SK-N-SH (cell line): ENCODE data around the gene TXNRD1. TPM values are rescaled to one million over a fixed set of nuclear protein-coding genes. Genes with fewer than 3 reads are reported as not detected.

Experiments used
- CTCF ChIA-PET: fragments of 300-600, 350-600 bp; formaldehyde crosslinking; extraction: SDS; loops from one replicate; lab custom pipeline; 2021; lab: Yijun Ruan, JAX
- POLR2A ChIA-PET: fragments of 350-600 bp; sonication (Branson Sonifier 250); formaldehyde crosslinking; extraction: SDS; loops from one replicate; lab custom pipeline; 2020; ENCODE audit warnings: antibody characterized with exemption, inconsistent platforms; lab: Yijun Ruan, JAX
- DNase-seq: peaks from one replicate; pipeline ENCODE4 v3.0.0; 2012
- H2AFZ ChIP-seq: fragments of 200-600 bp; sonication (generic); 2 replicates; pipeline ENCODE4 v1.8.1; 2016; ENCODE audit warnings: antibody characterized with exemption, mild to moderate bottlenecking, low read depth
- H3F3A ChIP-seq: fragments of 200-600 bp; sonication (generic); replicated peaks from 2 replicates; pipeline ENCODE3; 2016; ENCODE audit warnings: antibody characterized with exemption, mild to moderate bottlenecking; ENCODE audit not compliant: insufficient read depth
- H3K27ac ChIP-seq, 2 experiments: fragments of 200-500 bp in 1 of 2; fragments of 200-600 bp in 1 of 2; sonication (Bioruptor generic) in 1 of 2; sonication (generic), shearing (Covaris generic) in 1 of 2; 2 replicates each; pipeline versions ENCODE4 v1.5.1 to v1.6.1; 2014 to 2016; ENCODE audit warnings: low read depth in 2 of 2, inconsistent platforms in 1 of 2, low read length in 1 of 2, mild to moderate bottlenecking in 1 of 2, mixed read lengths in 1 of 2
- H3K27me3 ChIP-seq: fragments of 200-600 bp; sonication (generic), shearing (Covaris generic); 2 replicates; pipeline ENCODE4 v1.6.1; 2016; ENCODE audit warnings: mixed run types; ENCODE audit not compliant: insufficient read depth
- H3K36me3 ChIP-seq, 2 experiments: fragments of 200-500 bp in 1 of 2; fragments of 200-600 bp in 1 of 2; sonication (Bioruptor generic) in 1 of 2; sonication (generic) in 1 of 2; replicated peaks in 1 of 2; 2 replicates each; pipeline versions ENCODE3 to v1.5.1; 2014 to 2016; ENCODE audit warnings: low read length in 1 of 2, mild to moderate bottlenecking in 1 of 2; ENCODE audit not compliant: insufficient read depth in 2 of 2, control insufficient read depth in 1 of 2
- H3K4me1 ChIP-seq, 2 experiments: fragments of 200-500 bp in 1 of 2; fragments of 200-600 bp in 1 of 2; sonication (Bioruptor generic) in 1 of 2; sonication (generic), shearing (Covaris generic) in 1 of 2; 2 replicates each; pipeline versions ENCODE4 v1.5.1 to v1.6.1; 2014 to 2016; ENCODE audit warnings: low read depth in 1 of 2, low read length in 1 of 2, mixed run types in 1 of 2; ENCODE audit not compliant: insufficient read depth in 2 of 2, control insufficient read depth in 1 of 2
- H3K4me2 ChIP-seq: fragments of 200-600 bp; sonication (generic), shearing (Covaris generic); 2 replicates; pipeline ENCODE4 v1.6.1; 2017; ENCODE audit warnings: mixed run types
- H3K4me3 ChIP-seq, 2 experiments: fragments of 200-500 bp in 1 of 2; fragments of 200-600 bp in 1 of 2; sonication (Bioruptor generic) in 1 of 2; sonication (generic), shearing (Covaris generic) in 1 of 2; 2 replicates each; pipeline versions ENCODE4 v1.5.1 to v1.8.1; 2014 to 2016; ENCODE audit warnings: low read depth in 2 of 2, inconsistent platforms in 1 of 2, low read length in 1 of 2, mild to moderate bottlenecking in 1 of 2, mixed read lengths in 1 of 2, moderate library complexity in 1 of 2
- H3K79me2 ChIP-seq: fragments of 200-600 bp; sonication (generic); 2 replicates; pipeline ENCODE4 v1.8.1; 2017; ENCODE audit warnings: mild to moderate bottlenecking; ENCODE audit not compliant: insufficient read depth
- H3K9ac ChIP-seq: fragments of 200-600 bp; sonication (generic); 2 replicates; pipeline ENCODE4 v1.6.1; 2017; ENCODE audit warnings: mixed run types
- H3K9me2 ChIP-seq: fragments of 200-600 bp; sonication (generic); 2 replicates; pipeline ENCODE4 v1.6.1; 2017; ENCODE audit warnings: mixed run types
- H3K9me3 ChIP-seq: fragments of 200-600 bp; sonication (generic); 2 replicates; pipeline ENCODE4 v1.6.1; 2017; ENCODE audit warnings: mixed run types, mild to moderate bottlenecking, moderate library complexity
- H4K20me1 ChIP-seq: fragments of 200-600 bp; sonication (generic); 2 replicates; pipeline ENCODE4 v1.6.1; 2017; ENCODE audit warnings: mild to moderate bottlenecking, mixed run types; ENCODE audit not compliant: insufficient read depth
- CTCF ChIP-seq: fragments of 200-600 bp; sonication (generic); IDR thresholded peaks from 2 replicates; pipeline ENCODE4 v1.6.1; 2017; ENCODE audit warnings: antibody characterized with exemption, mild to moderate bottlenecking, moderate library complexity
- EP300 ChIP-seq, 2 experiments: IDR thresholded peaks; 2 replicates each; pipeline versions ENCODE4 v1.4.0 to v1.6.1; 2012; ENCODE audit warnings: borderline replicate concordance in 1 of 2, low read depth in 1 of 2, low read length in 1 of 2
- GABPA ChIP-seq: IDR thresholded peaks from 2 replicates; pipeline ENCODE4 v1.4.0; 2012; ENCODE audit warnings: low read depth, mild to moderate bottlenecking
- IRF3 ChIP-seq: fragments of 150-350 bp; IDR thresholded peaks from 2 replicates; pipeline ENCODE4 v1.6.1; 2016; ENCODE audit warnings: mild to moderate bottlenecking, low read depth, low read length
- MEF2A ChIP-seq: IDR thresholded peaks from 2 replicates; pipeline ENCODE4 v1.4.0; 2012; ENCODE audit warnings: low read depth, borderline replicate concordance
- NFIC ChIP-seq: IDR thresholded peaks from 2 replicates; pipeline ENCODE4 v1.4.0; 2012; ENCODE audit warnings: borderline replicate concordance
- NRF1 ChIP-seq: IDR thresholded peaks from 2 replicates; pipeline ENCODE4 v1.6.1; 2012; ENCODE audit warnings: low read depth, mild to moderate bottlenecking, low read length
- POLR2AphosphoS5 ChIP-seq: IDR thresholded peaks from 2 replicates; pipeline ENCODE4 v1.6.1; 2012; ENCODE audit warnings: low read depth, low read length
- RCOR1 ChIP-seq: fragments of 150-350 bp; IDR thresholded peaks from 2 replicates; pipeline ENCODE4 v1.6.1; 2017; ENCODE audit warnings: antibody characterized with exemption, low read length
- REST ChIP-seq: IDR thresholded peaks from 2 replicates; pipeline ENCODE4 v1.6.1; 2012; ENCODE audit warnings: mild to moderate bottlenecking, low read depth, low read length, moderate library complexity
- RXRA ChIP-seq: IDR thresholded peaks from 2 replicates; pipeline ENCODE4 v1.4.0; 2012; ENCODE audit warnings: low read depth, mild to moderate bottlenecking, borderline replicate concordance
- SIN3A ChIP-seq: IDR thresholded peaks from 2 replicates; pipeline ENCODE4 v1.6.1; 2012; ENCODE audit warnings: low read depth, mild to moderate bottlenecking, low read length, moderate library complexity, borderline replicate concordance
- SMC3 ChIP-seq: IDR thresholded peaks from 2 replicates; pipeline ENCODE4 v1.6.1; 2012; ENCODE audit warnings: low read depth, low read length, improper control_type of control experiment
- TEAD4 ChIP-seq: IDR thresholded peaks from 2 replicates; pipeline ENCODE4 v1.4.0; 2012; ENCODE audit warnings: mild to moderate bottlenecking, borderline replicate concordance; ENCODE audit not compliant: insufficient read depth
- YY1 ChIP-seq: IDR thresholded peaks from 2 replicates; pipeline ENCODE4 v1.4.0; 2012; ENCODE audit warnings: low read depth, mild to moderate bottlenecking
- ZBTB33 ChIP-seq: IDR thresholded peaks from 2 replicates; pipeline ENCODE4 v1.4.0; 2012; ENCODE audit warnings: low read depth, borderline replicate concordance
- WGBS: methylation state at CpG from one replicate; pipeline ENCODE4 v1.1.6; 2017; ENCODE audit warnings: low lambda C conversion rate; 5-methylcytosine and 5-hydroxymethylcytosine counted together
- polyA plus RNA-seq, 3 experiments: library from polyadenylated mRNA; depleted of rRNA; stranded (reverse); fragments of >200 nt; gene quantifications; 2 replicates each; pipeline ENCODE4 v1.2.3, GENCODE V29; 2012
- TF ChIP-seq, protein P1 (sequence below): IDR thresholded peaks from 2 replicates; pipeline ENCODE4 v1.4.0; 2012; ENCODE audit warnings: low read depth

Gene TXNRD1
- polyA plus RNA-seq, 1 of the 3 experiments (the other 2 are of a cell fraction) = 143 TPM

DNA sequence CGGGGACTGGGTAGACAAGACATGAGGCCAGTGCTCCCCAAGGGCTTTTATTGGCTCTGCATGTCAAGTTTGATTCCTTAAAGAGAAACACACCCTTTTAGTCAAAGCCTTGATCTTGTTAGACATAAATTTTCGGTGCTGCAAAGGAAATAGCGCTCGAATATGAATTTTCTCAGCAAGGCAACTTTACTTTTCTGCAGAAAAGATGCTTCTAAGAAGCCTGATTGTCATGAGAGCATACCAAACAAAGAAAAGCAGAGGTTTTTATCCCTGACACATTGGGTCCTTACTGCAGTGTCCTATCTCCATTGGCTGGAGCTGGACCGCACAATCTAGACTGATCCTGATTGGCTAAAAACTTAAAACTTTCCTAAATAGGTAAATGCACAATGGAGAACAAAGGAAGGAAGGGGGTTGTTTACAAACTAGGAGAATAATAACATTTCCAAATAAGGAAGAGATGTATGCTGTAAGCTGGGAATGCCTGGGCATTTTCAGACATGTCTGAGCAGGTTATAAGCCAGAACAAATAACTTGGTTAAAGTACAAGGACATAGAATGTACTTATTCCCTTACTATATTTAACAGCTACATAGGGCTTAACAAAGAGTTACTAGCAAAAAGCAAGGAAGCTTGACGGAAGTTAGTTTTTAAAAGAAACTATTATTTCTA is 17.2 kb downstream of the TXNRD1 start:
- Histone ChIP-seq H3K9me2 (no peaks in the 10 kb centered on the region), H2AFZ (no peak overlapping the region), H3K4me3 (no peak overlapping the region), H3F3A (no peaks in the 10 kb centered on the region), H4K20me1 (no peaks in the 10 kb centered on the region), H3K79me2 (no peaks in the 10 kb centered on the region), H3K4me1 (no peaks in the 10 kb centered on the region), H3K9ac (no peak overlapping the region), H3K4me2 (no peak overlapping the region), H3K27ac (no peak overlapping the region), H3K9me3 (peaks cover 10% of the 10 kb centered on the region; the same call in 1 of the 2 replicates), H3K36me3 (no peaks in the 10 kb centered on the region), H3K27me3 (no peaks in the 10 kb centered on the region)
- CTCF ChIA-PET = interaction anchor here (1.7 kb wide), 1 partner anchor 11 kb away, joined by 4 read pairs; no protein-coding TSS in a partner anchor
- no peak for TF ChIP-seq POLR2AphosphoS5
- TF ChIP-seq SMC3 = no peak
- no peak for TF ChIP-seq SIN3A
- WGBS = 83% methylated on average over 6 of the region's 6 CpGs
- POLR2A ChIA-PET = no interaction called here
- DNase-seq = no peak

- Histone ChIP-seq H3K27me3 (no peaks in the 10 kb centered on the region), H3K4me3 (no peak overlapping the region), H3K79me2 (no peaks in the 10 kb centered on the region), H3K9me3 (peaks cover 10% of the 10 kb centered on the region; the same call in 1 of the 2 replicates), H3F3A (no peaks in the 10 kb centered on the region), H3K36me3 (no peaks in the 10 kb centered on the region), H3K27ac (no peak overlapping the region), H2AFZ (no peak overlapping the region), H4K20me1 (no peaks in the 10 kb centered on the region), H3K9ac (no peak overlapping the region), H3K9me2 (no peaks in the 10 kb centered on the region), H3K4me2 (no peak overlapping the region), H3K4me1 (no peaks in the 10 kb centered on the region)
- no peak for DNase-seq
- 76% methylated on average over 7 of the region's 7 CpGs for WGBS
- CTCF ChIA-PET = no interaction called here
- POLR2A ChIA-PET = no interaction called here
- no peak for TF ChIP-seq EP300 (IDR thresholded peaks at IDR 0.05; ENCODE audit: borderline replicate concordance in 1 of 2, low read depth in 1 of 2, low read length in 1 of 2)
- TF ChIP-seq GABPA = no peak
- no peak for TF ChIP-seq YY1
- TF ChIP-seq NRF1 = no peak
- TF ChIP-seq, protein P1, sequence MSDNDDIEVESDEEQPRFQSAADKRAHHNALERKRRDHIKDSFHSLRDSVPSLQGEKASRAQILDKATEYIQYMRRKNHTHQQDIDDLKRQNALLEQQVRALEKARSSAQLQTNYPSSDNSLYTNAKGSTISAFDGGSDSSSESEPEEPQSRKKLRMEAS = no peak
- no peak for TF ChIP-seq POLR2AphosphoS5
- TF ChIP-seq REST = no peak
- no peak for TF ChIP-seq RXRA
- no peak for TF ChIP-seq SIN3A
- TF ChIP-seq TEAD4 = no peak
- no peak for TF ChIP-seq SMC3
- TF ChIP-seq NFIC = no peak
- no peak for TF ChIP-seq RCOR1
- no peak for TF ChIP-seq CTCF
- no peak for TF ChIP-seq ZBTB33
- no peak for TF ChIP-seq MEF2A
- no peak for TF ChIP-seq IRF3
Measured at GRCh38 chr12:104234926-104235499, 19.4 kb downstream of the TXNRD1 start.
